Activated T-cell treated with anti-CD3 and anti-CD28 coated beads for 48 hours (primary cell): ENCODE results near the gene COA6.

ENCODE experiments used
- DNase-seq: peaks from one replicate; pipeline ENCODE4 v3.0.0-alpha.2; 2020; ENCODE audit warnings: low read depth

Gene COA6, protein sequence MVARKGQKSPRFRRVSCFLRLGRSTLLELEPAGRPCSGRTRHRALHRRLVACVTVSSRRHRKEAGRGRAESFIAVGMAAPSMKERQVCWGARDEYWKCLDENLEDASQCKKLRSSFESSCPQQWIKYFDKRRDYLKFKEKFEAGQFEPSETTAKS

DNA sequence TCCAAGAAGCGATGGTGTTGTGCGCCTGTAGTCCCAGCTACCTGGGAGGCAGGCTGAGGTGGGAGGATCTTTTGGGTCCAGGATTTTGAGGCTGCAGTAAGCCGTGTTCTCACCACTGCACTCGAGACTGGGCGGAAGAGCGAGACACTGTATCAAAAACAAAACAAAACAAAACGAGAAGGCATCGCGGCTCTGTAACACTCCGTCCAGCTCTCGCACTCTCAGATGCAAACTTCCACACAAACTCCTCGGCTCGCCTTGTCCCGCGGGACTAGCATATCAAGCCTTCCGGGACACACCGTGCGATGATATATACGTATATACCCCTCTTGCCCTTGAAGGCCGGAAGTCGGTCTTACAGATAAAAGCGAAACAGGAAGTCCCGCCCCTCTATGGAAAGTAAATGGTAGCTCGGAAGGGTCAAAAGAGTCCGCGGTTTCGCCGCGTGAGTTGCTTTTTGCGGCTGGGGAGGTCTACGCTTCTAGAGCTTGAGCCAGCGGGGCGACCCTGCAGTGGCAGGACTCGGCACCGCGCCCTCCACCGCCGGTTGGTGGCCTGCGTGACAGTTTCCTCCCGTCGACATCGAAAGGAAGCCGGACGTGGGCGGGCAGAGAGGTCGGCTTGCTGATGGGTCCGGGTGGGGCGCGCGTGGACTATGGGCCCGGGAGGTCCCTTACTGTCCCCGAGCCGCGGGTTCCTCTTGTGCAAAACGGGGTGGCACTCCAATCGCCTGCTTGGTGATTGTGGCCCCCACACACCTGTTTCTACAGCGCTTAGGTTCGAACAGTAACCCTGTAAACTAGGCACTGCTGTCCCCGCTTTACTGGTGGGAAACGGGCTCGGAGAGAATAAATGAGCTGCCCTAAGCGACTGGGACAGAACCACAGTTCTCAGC is at the start of gene COA6:
Gene COA6 (plus strand): TSS at position 393 of the 895 bp plus-strand sequence. CDS start 11 bp downstream, at position 404.
- peak; percentile 85 for DNase-seq

GRCh38 chr1:234324821-234325220 is 48.4 kb upstream of the COA6 start:
- no peak for DNase-seq

GRCh38 chr1:234325878-234326496 is 47.3 kb upstream of the COA6 start:
- DNase-seq: no peak

- DNase-seq: peak; percentile 55
These were observed 46.5 kb upstream of the COA6 start for GRCh38 chr1:234326497-234327366.

- DNase-seq: no peak
These were observed 45.6 kb upstream of the COA6 start for GRCh38 chr1:234327577-234328164.

- DNase-seq: no peak
These were observed 42.4 kb upstream of the COA6 start for GRCh38 chr1:234330843-234331215.

GRCh38 chr1:234331507-234331906 is 41.7 kb upstream of the COA6 start:
- no peak for DNase-seq

GRCh38 chr1:234336359-234336758 is 36.9 kb upstream of the COA6 start:
- DNase-seq: no peak

DNA sequence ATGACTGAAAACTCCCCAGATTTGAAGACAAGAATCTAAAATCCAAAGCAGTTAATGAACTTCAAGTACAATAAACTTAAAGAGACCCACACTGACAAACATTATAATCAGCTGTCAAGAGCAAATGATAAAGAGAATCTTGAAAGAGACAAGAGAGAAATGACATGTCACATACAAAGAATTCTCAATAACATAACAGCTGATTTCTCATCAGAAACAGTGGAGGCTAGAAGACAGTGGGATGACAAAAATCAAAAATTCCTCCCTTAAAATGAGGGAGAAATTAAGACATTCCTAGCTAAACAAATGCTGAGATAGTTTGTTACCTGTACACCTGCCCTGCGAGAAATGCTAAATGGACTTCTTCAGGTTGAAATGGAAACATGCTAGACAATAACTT is 36.0 kb upstream of the COA6 start:
- no peak for DNase-seq

GRCh38 chr1:234340528-234340927 is 32.7 kb upstream of the COA6 start:
- DNase-seq: no peak

- DNase-seq: no peak
These were observed 30.5 kb upstream of the COA6 start for GRCh38 chr1:234342774-234343173.

DNA sequence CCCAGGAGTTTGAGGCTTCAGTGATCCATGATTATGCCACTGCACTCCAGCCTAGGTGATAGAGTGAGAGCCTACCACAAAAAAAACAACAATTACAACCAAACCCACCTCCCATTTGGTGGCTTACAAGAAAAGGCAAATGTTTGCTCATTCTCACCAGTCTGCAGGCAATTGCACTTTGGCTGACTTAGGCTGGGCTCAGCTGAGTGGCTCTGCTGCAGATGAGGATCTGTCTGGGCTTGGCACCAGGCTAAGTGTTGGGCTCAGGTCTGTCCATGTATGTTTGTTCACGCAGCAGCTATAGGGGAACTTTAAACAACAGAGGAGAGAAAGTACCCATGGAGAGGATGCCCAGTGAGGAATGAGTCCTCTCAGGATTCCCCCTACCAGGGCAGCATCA is 28.0 kb upstream of the COA6 start:
- no peak for DNase-seq

DNA sequence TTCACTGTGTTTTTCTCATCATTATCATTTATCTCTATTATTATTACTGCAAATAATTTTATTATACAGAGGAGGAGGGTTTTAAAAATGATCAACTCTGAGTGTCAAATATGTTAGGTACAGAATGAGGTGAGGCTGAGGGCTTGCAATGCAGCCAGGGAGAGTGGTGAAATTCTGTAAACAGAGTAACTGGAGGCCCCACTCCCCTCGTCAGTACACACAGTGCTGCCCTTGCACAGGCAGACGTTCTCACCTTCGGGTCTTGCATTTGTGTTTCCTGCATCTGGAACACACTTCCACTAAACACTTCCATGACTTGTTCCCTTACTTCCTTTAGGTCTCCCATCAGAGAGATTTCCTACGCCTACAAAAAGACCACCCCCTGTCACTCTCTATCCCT is 24.3 kb upstream of the COA6 start:
- no peak for DNase-seq

- no peak for DNase-seq
These were observed 17.3 kb upstream of the COA6 start for GRCh38 chr1:234355782-234356510.

GRCh38 chr1:234356615-234357269 is 16.5 kb upstream of the COA6 start:
- peak; percentile 45 for DNase-seq

DNA sequence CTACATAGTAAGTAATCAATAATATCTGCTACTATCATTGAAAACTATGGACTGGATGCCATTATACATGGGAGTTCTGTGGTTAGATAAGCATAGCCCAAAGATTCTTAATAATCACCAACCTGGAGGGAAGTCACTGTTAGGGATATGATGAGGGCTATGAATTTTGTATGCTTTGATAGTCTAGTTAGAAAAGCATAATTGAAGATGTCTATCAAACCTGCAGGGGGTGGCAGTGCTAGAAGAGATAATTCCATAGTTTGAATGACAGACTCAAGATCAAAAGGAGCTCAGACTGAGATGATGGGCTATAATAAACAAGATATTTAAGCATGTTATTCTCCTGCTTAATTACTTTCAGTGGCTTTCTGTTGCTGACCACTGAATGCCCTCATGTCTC is 15.4 kb upstream of the COA6 start:
- DNase-seq: no peak

DNA sequence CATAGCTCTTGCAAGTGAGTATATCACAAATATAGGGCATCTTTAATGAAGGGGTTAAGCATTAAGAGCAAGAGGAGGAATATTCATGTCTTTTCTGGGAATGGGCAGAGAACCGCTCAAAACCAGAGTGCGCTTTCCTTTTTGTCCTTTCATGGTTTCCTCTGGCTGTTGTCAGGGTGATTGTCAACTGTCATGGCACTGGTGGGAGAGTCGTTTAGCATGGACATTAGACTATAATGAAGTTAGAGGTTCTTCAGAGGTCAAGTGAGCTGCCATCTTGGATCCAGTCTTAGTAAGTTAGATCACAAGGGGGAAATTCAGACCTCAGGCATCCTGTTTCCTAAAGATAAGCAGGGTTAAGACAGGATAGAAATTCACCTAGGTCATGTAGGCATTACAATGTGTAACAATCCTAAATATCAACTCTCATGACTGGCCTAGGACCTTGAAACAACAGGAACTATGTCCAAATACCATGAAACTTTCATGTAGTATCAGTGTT is 12.1 kb upstream of the COA6 start:
- DNase-seq: no peak

DNA sequence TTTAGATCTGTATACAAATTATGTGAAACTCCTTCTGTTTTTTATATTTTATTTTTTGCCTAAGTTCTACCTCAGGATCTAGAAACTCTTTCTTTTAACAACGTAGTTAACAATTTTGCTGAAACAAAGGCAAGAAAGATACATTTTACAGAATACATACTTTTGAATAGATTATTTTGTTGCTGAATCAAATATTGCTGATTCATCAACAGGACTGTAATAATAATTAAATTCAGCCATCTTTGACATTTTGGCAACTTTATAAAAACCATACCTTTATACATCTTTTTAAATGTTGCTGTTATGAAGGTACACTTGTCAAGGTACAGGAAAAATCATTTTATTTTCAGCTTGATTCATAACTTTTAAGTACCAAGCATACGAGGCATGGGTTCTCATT is 10.7 kb upstream of the COA6 start:
- no peak for DNase-seq

DNA sequence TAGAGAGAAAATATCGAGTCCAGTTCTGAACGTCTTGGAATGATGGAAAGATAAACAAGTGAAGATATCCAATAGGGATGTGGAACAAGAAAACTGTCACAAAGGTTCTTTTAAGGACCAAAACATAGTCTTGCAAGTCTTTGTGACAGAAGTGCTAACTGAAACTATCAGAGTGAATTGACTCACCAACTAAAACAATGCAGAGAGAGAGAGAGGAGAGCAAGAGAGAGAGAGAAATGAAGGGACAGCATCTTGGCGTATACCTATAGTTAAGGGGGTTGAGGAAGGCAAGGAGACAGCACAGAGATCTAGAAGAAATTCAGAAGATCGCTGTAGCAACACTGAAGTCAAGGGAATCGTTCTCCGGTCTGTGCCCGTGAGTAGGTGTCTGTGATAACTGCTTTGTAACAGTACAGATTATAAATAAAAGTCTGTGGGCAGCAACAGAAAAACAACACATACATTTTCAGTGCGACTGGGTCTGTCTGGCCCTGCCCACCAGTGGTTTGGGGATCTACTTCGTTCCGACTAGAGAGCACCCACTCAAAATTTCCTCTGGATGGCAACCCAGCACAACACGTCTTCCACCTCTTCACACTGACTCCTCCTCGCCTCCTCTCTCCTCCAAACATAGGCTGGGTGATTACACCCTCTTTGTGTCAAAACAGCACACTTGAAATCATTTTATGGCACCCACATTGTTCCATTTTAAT is 4.8 kb upstream of the COA6 start:
- no peak for DNase-seq

GRCh38 chr1:234369033-234369430 is 4.2 kb upstream of the COA6 start:
- DNase-seq: no peak
